GM18867 (cell line): ENCODE measurements around the gene GLDN.
"Not testable (repeated sequence)": the region's sequence is repeated elsewhere in the genome, so short reads cannot be mapped to it uniquely, and the experiment has no call there.

Experiments
- ATAC-seq: cut with Tn5 transposase; IDR thresholded peaks from one replicate; pipeline ENCODE4 v1.9.1; 2021; ENCODE audit warnings: mild to moderate bottlenecking, moderate library complexity; ENCODE audit not compliant: unreplicated experiment

The GLDN gene

GRCh38 chr15:51443282-51443914 is 101.9 kb downstream of the GLDN start:
- no peak for ATAC-seq

GRCh38 chr15:51444112-51444511 is 102.7 kb downstream of the GLDN start:
- ATAC-seq, result no peak

DNA sequence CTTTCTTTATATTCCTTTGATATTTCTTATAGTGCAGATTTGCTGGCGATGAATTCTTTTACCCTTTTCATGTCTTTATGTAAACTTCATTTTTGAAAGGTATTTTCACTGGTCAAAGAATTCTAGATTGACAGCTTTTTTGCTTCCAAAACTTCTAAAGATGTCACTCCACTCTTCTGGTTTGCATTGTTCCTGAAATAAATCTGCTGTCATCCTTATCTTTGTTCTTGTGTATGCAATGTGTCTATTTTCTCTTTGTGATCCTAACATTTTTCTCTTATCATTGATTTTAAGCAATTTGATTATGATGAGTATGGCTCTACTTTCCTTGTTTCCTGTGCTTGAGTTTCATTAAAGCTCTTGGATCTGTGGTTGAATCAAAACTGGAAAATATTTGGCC is 103.4 kb downstream of the GLDN start:
- no peak for ATAC-seq

DNA sequence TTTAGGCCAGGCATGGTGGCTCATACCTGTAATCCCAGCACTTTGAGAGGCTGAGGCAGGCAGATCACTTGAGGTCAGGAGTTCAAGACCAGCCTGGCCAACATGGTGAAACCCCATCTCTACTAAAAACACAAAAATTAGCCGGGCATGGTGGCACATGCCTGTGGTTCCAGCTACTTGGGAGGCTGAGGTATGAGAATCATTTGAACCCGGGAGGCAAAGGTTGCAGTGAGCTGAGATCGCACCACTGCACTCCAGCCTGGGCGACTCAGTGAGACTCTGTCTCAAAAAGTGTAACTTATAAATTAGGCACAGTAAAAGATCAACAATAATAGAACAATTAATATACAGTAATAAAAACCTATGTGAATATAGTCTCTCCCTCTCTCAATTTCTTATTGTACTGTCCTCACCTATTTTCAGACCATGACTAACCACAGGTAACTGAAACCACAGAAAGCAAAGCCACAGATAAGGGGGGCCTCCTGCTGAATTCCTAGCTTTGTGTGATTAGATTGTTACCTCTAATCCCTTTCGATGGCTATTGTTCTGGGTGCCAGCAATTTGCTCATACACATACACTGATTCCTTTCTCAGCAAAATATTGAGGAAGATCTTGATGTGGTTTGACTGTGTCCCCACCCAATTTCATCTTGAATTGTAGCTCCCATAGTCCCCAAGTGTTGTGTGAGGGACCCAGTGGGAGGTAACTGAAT is 104.7 kb downstream of the GLDN start:
- not testable (repeated sequence) for ATAC-seq

- ATAC-seq, result no peak
These were observed 106.6 kb downstream of the GLDN start for GRCh38 chr15:51447855-51448621.

GRCh38 chr15:51448622-51449399 is 107.4 kb downstream of the GLDN start:
- no peak for ATAC-seq

DNA sequence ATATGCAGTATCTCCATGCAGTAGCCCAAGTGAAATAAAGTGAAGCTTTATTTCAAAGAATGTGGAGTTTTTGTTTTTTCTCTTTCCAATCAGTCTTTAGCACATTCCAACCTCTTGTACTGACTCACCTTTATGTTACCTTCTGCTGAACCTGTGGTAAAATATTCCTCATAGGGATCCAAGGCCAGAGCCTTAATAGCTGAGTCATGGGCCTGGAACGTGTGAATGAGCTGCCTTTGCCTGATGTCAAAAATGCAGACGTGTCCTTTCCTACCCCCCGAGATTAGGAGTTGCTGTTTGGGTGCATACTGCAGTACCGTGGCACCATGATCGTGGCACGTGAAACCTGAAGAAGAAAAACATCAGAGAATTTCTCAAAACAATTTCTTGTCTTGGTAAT is 108.5 kb downstream of the GLDN start:
- no peak for ATAC-seq
